ENCODE results near the gene MRPL27.

Gene MRPL27

GRCh38 chr17:50372758-50373556 is at the start of gene MRPL27, which contains the start of gene EME1:
Gene MRPL27, minus strand, starts transcription at chr17:50373184. Its CDS starts 14 bp downstream, at chr17:50373170.
Gene EME1, plus strand, starts transcription at chr17:50373229. Its CDS starts 1,980 bp downstream, at chr17:50375209.
- TF ChIP-seq GATA2 (IDR thresholded peaks at IDR 0.05; ENCODE audit: low read depth, low read length) (peak; percentile 23; the same call in 1 of the 2 replicates), GATA3 (IDR thresholded peaks at IDR 0.05; ENCODE audit: low read depth, low read length) (no peak)

- TF ChIP-seq GATA2 (IDR thresholded peaks at IDR 0.05; ENCODE audit: low read depth, low read length) = no peak
- TF ChIP-seq GATA3 (IDR thresholded peaks at IDR 0.05; ENCODE audit: low read depth, low read length) = no peak
These were observed 49.8 kb upstream of the MRPL27 start for GRCh38 chr17:50422738-50423137.

- TF ChIP-seq GATA3 (IDR thresholded peaks at IDR 0.05; ENCODE audit: low read depth, low read length) (no peak), GATA2 (IDR thresholded peaks at IDR 0.05; ENCODE audit: low read depth, low read length) (no peak)
These were observed 48.5 kb upstream of the MRPL27 start for GRCh38 chr17:50421308-50422051.

GRCh38 chr17:50420419-50421112 is 47.6 kb upstream of the MRPL27 start:
- TF ChIP-seq GATA3 (IDR thresholded peaks at IDR 0.05; ENCODE audit: low read depth, low read length) = no peak
- TF ChIP-seq GATA2 (IDR thresholded peaks at IDR 0.05; ENCODE audit: low read depth, low read length) = no peak

GRCh38 chr17:50414808-50415207 is 41.8 kb upstream of the MRPL27 start:
- TF ChIP-seq GATA3 (IDR thresholded peaks at IDR 0.05; ENCODE audit: low read depth, low read length) (no peak), GATA2 (IDR thresholded peaks at IDR 0.05; ENCODE audit: low read depth, low read length) (no peak)

GRCh38 chr17:50412188-50412732 is 39.3 kb upstream of the MRPL27 start:
- TF ChIP-seq GATA3 (IDR thresholded peaks at IDR 0.05; ENCODE audit: low read depth, low read length) (no peak), GATA2 (IDR thresholded peaks at IDR 0.05; ENCODE audit: low read depth, low read length) (no peak)

GRCh38 chr17:50407921-50408320 is 34.9 kb upstream of the MRPL27 start:
- TF ChIP-seq GATA2 (IDR thresholded peaks at IDR 0.05; ENCODE audit: low read depth, low read length) (no peak), GATA3 (IDR thresholded peaks at IDR 0.05; ENCODE audit: low read depth, low read length) (no peak)

- TF ChIP-seq GATA2 (IDR thresholded peaks at IDR 0.05; ENCODE audit: low read depth, low read length) = no peak
- TF ChIP-seq GATA3 (IDR thresholded peaks at IDR 0.05; ENCODE audit: low read depth, low read length) = no peak
These were observed 33.6 kb upstream of the MRPL27 start for GRCh38 chr17:50406578-50406977.

GRCh38 chr17:50397919-50398285 is 24.9 kb upstream of the MRPL27 start:
- TF ChIP-seq GATA2 (IDR thresholded peaks at IDR 0.05; ENCODE audit: low read depth, low read length) = no peak
- TF ChIP-seq GATA3 (IDR thresholded peaks at IDR 0.05; ENCODE audit: low read depth, low read length) = no peak

GRCh38 chr17:50397111-50397918 is 24.3 kb upstream of the MRPL27 start, which contains the start of gene LRRC59:
Gene LRRC59, minus strand, starts transcription at chr17:50397523. Its CDS starts 206 bp downstream, at chr17:50397317.
- no peak for TF ChIP-seq GATA3 (IDR thresholded peaks at IDR 0.05; ENCODE audit: low read depth, low read length)

- TF ChIP-seq GATA2 (IDR thresholded peaks at IDR 0.05; ENCODE audit: low read depth, low read length) (no peak), GATA3 (IDR thresholded peaks at IDR 0.05; ENCODE audit: low read depth, low read length) (no peak)
These were observed 23.5 kb upstream of the MRPL27 start for GRCh38 chr17:50396261-50397110.

- no peak for TF ChIP-seq GATA3 (IDR thresholded peaks at IDR 0.05; ENCODE audit: low read depth, low read length)
- TF ChIP-seq GATA2 (IDR thresholded peaks at IDR 0.05; ENCODE audit: low read depth, low read length) = no peak
These were observed 21.7 kb upstream of the MRPL27 start for GRCh38 chr17:50394711-50395110.
